NB4 (cell line): Measurements from ENCODE around the gene ADIPOQ.

Experiments used
- MYC ChIP-seq: IDR thresholded peaks from 2 replicates; pipeline ENCODE4 v1.6.1; 2011; ENCODE audit warnings: low read depth, low read length
- POLR2A ChIP-seq: IDR thresholded peaks from 2 replicates; pipeline ENCODE4 v1.6.1; 2011; ENCODE audit warnings: mild to moderate bottlenecking; ENCODE audit not compliant: insufficient read length; ENCODE audit errors: extremely low read depth
- TF ChIP-seq, protein P1 (sequence below): IDR thresholded peaks from one replicate; pipeline ENCODE4 v1.5.1; 2012; ENCODE audit warnings: low read depth, low read length
- TF ChIP-seq, protein P2 (sequence below): IDR thresholded peaks from 2 replicates; pipeline ENCODE4 v1.6.1; 2011; ENCODE audit warnings: low read depth, low read length

DNA sequence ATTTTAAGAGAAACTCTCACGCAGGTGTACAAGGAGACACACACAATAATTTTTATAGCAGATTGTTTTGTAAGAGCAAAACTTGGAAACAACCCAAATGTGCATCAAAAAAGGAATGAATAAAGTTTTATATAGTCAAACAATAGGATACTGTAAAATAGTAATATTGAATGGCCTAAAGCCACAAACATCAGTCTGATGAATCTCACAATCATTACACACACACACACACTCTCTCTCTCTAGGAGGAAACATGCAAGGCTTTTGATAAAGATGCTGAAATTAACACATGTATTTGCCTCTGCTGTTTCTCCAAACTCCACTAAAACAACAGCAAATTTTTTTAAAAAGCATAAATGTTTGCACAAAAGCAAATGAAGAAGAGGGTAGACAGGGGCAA lies 37.3 kb downstream of the ADIPOQ start:
- TF ChIP-seq POLR2A (no peak), MYC (no peak)
- TF ChIP-seq, protein P1, sequence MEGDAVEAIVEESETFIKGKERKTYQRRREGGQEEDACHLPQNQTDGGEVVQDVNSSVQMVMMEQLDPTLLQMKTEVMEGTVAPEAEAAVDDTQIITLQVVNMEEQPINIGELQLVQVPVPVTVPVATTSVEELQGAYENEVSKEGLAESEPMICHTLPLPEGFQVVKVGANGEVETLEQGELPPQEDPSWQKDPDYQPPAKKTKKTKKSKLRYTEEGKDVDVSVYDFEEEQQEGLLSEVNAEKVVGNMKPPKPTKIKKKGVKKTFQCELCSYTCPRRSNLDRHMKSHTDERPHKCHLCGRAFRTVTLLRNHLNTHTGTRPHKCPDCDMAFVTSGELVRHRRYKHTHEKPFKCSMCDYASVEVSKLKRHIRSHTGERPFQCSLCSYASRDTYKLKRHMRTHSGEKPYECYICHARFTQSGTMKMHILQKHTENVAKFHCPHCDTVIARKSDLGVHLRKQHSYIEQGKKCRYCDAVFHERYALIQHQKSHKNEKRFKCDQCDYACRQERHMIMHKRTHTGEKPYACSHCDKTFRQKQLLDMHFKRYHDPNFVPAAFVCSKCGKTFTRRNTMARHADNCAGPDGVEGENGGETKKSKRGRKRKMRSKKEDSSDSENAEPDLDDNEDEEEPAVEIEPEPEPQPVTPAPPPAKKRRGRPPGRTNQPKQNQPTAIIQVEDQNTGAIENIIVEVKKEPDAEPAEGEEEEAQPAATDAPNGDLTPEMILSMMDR = no peak
- TF ChIP-seq, protein P2, sequence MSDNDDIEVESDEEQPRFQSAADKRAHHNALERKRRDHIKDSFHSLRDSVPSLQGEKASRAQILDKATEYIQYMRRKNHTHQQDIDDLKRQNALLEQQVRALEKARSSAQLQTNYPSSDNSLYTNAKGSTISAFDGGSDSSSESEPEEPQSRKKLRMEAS = no peak
